Endodermal cell (in vitro differentiated cells): ENCODE data around the gene CD320. TPM values are rescaled to one million over a fixed set of nuclear protein-coding genes. Genes with fewer than 3 reads are reported as not detected.
"Not testable (repeated sequence)": the region's sequence is repeated elsewhere in the genome, so short reads cannot be mapped to it uniquely, and the experiment has no call there.

Source experiments
- DNase-seq: peaks from one replicate; pipeline ENCODE4 v3.0.0-alpha.2; 2017
- H3K27ac ChIP-seq: 2 replicates; pipeline ENCODE4 v1.5.1; 2013; ENCODE audit warnings: mild to moderate bottlenecking, low read depth, low read length, moderate library complexity
- H3K27me3 ChIP-seq: 2 replicates; pipeline ENCODE4 v1.6.1; 2013; ENCODE audit warnings: mild to moderate bottlenecking, low read length, moderate library complexity; ENCODE audit not compliant: insufficient read depth, control insufficient read depth, poor library complexity, severe bottlenecking
- H3K36me3 ChIP-seq: 2 replicates; pipeline ENCODE4 v1.7.0; 2013; ENCODE audit warnings: mild to moderate bottlenecking, low read length, moderate library complexity; ENCODE audit not compliant: control insufficient read depth, insufficient read depth
- H3K4me1 ChIP-seq: one replicate; pipeline ENCODE4 v1.7.0; 2013; ENCODE audit warnings: low read length; ENCODE audit not compliant: control insufficient read depth, insufficient read depth
- H3K4me3 ChIP-seq: 2 replicates; pipeline ENCODE4 v1.5.1; 2013; ENCODE audit warnings: mild to moderate bottlenecking, low read length, moderate library complexity
- H3K9ac ChIP-seq: 2 replicates; pipeline ENCODE4 v1.6.1; 2013; ENCODE audit warnings: mild to moderate bottlenecking, low read length, moderate library complexity; ENCODE audit not compliant: poor library complexity, severe bottlenecking; ENCODE audit errors: extremely low read depth
- H3K9me3 ChIP-seq: 2 replicates; pipeline ENCODE4 v1.6.1; 2013; ENCODE audit warnings: mild to moderate bottlenecking, low read length, moderate library complexity; ENCODE audit not compliant: control insufficient read depth
- H3K27ac Mint-ChIP-seq: 2 replicates; pipeline ENCODE4 v1.8.0; 2020; ENCODE audit warnings: mixed read lengths
- H3K27me3 Mint-ChIP-seq: 2 replicates; pipeline ENCODE4 v1.8.0; 2021; ENCODE audit warnings: mild to moderate bottlenecking, mixed read lengths; ENCODE audit not compliant: insufficient read depth
- H3K36me3 Mint-ChIP-seq: 2 replicates; pipeline ENCODE4 v1.8.0; 2020; ENCODE audit warnings: low read depth, mixed read lengths
- H3K4me1 Mint-ChIP-seq: 2 replicates; pipeline ENCODE4 v1.8.0; 2020; ENCODE audit warnings: mixed read lengths
- H3K4me3 Mint-ChIP-seq: 2 replicates; pipeline ENCODE4 v1.8.0; 2020; ENCODE audit warnings: mild to moderate bottlenecking, moderate library complexity, mixed read lengths
- H3K9me3 Mint-ChIP-seq: 2 replicates; pipeline ENCODE4 v1.8.0; 2020; ENCODE audit warnings: mild to moderate bottlenecking, mixed read lengths
- CTCF ChIP-seq: fragments of 200-600 bp; sonication (generic); conservative IDR thresholded peaks from 2 replicates; pipeline ENCODE4 v1.5.0; 2021; ENCODE audit warnings: antibody characterized with exemption, mild to moderate bottlenecking
- WGBS, 2 experiments: methylation state at CpG; one replicate each; pipeline versions ENCODE4 v1.1.5 to v1.1.7; 2013; ENCODE audit warnings: missing lambda C conversion rate in 2 of 2, mixed read lengths in 1 of 2; ENCODE audit not compliant: insufficient coverage in 1 of 2, insufficient read length in 1 of 2; 5-methylcytosine and 5-hydroxymethylcytosine counted together
- total RNA-seq, 2 donors: library from RNA; stranded (reverse); fragmentation: NEBNext Ultra II Directional in 1 of 2; extraction: Animal tissue kit (Norgen Biotek cat#: 25700) in 1 of 2; gene quantifications; 2 replicates in 1 of 2; 3 replicates in 1 of 2; pipeline ENCODE4 v1.2.1, GENCODE V29; 2021

CD320 gene
- total RNA-seq, 2 donors from 2014 or later, result 63.4 to 72.7 TPM

DNA sequence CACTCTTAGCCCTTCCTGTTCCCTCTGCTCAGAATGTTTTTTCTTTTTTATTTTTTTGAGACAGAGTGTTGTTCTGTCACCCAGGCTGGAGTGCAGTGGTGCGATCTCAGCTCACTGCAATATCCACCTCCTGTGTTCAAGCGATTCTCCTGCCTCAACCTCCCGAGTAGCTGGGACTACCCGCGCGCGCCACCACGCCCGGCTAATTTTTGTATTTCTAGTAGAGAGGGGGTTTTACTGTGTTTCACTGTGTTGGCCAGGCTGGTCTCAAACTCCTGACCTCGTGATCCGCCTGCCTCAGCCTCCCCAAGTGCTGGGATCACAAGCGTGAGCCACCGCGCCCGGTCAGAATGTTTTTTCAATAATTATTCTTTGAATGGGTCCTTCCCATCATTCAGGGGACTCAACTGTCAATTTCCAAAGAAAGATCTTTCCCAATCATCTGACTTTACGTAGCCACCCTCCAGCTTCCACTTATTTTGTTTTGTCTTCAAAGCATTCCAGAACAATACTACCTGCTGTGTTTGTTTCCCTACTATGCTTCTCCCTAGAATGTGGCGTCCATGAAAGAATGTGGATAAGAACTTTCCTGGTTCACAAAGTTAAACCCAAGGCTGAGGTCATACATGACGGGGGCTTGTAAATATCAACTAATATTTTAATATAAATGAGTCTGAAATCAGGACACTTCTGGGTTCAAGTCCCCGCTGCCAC, 11.8 kb upstream of the CD320 start:
- H3K4me3 Mint-ChIP-seq, result peak overlapping the region; percentile 92
- H3K4me3 ChIP-seq, result peak overlapping the region; percentile 91
- H3K27ac ChIP-seq, result peak overlapping the region; percentile 83
- peak overlapping the region; percentile 100 for H3K27ac Mint-ChIP-seq
- H3K27me3 Mint-ChIP-seq, result no peaks in the 10 kb centered on the region
- 65 to 76% methylated on average over 10 to 18 of the region's 19 CpGs for WGBS, 2 experiments
- DNase-seq, result no peak
- H3K4me1 Mint-ChIP-seq, result peaks cover 43% of the 10 kb centered on the region
- TF ChIP-seq CTCF, result no peak
- H3K4me1 ChIP-seq, result peaks cover 12% of the 10 kb centered on the region
- peaks cover 31% of the 10 kb centered on the region for H3K36me3 Mint-ChIP-seq
- H3K36me3 ChIP-seq, result peaks cover 30% of the 10 kb centered on the region
- H3K27me3 ChIP-seq, result no peaks in the 10 kb centered on the region
- no peaks in the 10 kb centered on the region for H3K9me3 Mint-ChIP-seq
- no peaks in the 10 kb centered on the region for H3K9me3 ChIP-seq
- H3K9ac ChIP-seq, result peak overlapping the region; percentile 99

DNA sequence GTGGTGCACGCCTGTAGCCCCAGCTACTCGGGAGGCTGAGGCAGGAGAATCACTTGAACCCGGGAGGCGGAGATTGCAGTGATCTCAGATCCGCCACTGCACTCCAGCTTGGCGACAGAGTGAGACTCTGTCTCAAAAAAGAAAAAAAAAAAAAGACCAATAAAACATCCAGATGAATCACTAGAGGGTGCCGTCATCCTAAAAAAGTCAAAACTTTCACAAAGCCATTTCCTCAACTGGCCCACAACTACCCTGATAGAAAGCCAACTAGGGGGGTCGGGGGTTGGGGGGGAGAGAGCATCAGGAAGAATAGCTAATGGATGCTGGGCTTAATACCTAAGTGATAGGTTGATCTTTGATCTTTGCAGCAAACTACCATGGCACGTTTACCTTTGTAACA, 10.7 kb upstream of the CD320 start:
- peaks cover 30% of the 10 kb centered on the region for H3K36me3 ChIP-seq
- not testable (repeated sequence) for H3K9me3 Mint-ChIP-seq, H3K27ac ChIP-seq, H3K27me3 ChIP-seq, H3K9ac ChIP-seq, H3K4me3 ChIP-seq, DNase-seq, H3K9me3 ChIP-seq, H3K27me3 Mint-ChIP-seq, H3K4me3 Mint-ChIP-seq
- H3K36me3 Mint-ChIP-seq, result peaks cover 37% of the 10 kb centered on the region
- peaks cover 43% of the 10 kb centered on the region for H3K4me1 Mint-ChIP-seq
- H3K27ac Mint-ChIP-seq, result peak overlapping the region; percentile 70
- peaks cover 12% of the 10 kb centered on the region for H3K4me1 ChIP-seq
- WGBS, 2 experiments, result 89 to 94% methylated on average over 7 to 8 of the region's 9 CpGs

GRCh38 chr19:8316351-8317125, 8.4 kb upstream of the CD320 start:
- Histone ChIP-seq H3K27ac (no peak overlapping the region), H3K27me3 (no peaks in the 10 kb centered on the region), H3K4me1 (peaks cover 6% of the 10 kb centered on the region), H3K4me3 (no peak overlapping the region), H3K9me3 (no peaks in the 10 kb centered on the region), H3K9ac (peak overlapping the region; percentile 81), H3K36me3 (peaks cover 18% of the 10 kb centered on the region)
- Mint-ChIP-seq H3K27ac (peak overlapping the region; percentile 98), H3K9me3 (no peaks in the 10 kb centered on the region), H3K36me3 (peaks cover 38% of the 10 kb centered on the region), H3K27me3 (no peaks in the 10 kb centered on the region), H3K4me3 (no peak overlapping the region), H3K4me1 (peaks cover 30% of the 10 kb centered on the region)
- no peak for DNase-seq
- 89 to 92% methylated on average over 10 to 14 of the region's 14 CpGs for WGBS, 2 experiments
- TF ChIP-seq CTCF, result no peak

- DNase-seq, result peak; percentile 88
- Mint-ChIP-seq H3K4me1 (peaks cover 29% of the 10 kb centered on the region), H3K27ac (peak overlapping the region; percentile 98), H3K4me3 (peak overlapping the region; percentile 30), H3K36me3 (peaks cover 51% of the 10 kb centered on the region)
- not testable (repeated sequence) for H3K27me3 ChIP-seq, H3K4me1 ChIP-seq, H3K9me3 Mint-ChIP-seq, H3K9me3 ChIP-seq, H3K4me3 ChIP-seq, H3K27me3 Mint-ChIP-seq
- Histone ChIP-seq H3K27ac (peak overlapping the region; percentile 80), H3K36me3 (peaks cover 29% of the 10 kb centered on the region), H3K9ac (peak overlapping the region; percentile 81)
- 53 to 85% methylated on average over 5 to 11 of the region's 11 CpGs for WGBS, 2 experiments
Measured at GRCh38 chr19:8314981-8315640, 7.0 kb upstream of the CD320 start.
